B cell (primary cell): Measurements from ENCODE around the gene HSBP1L1.

ENCODE experiments used
- EZH2 ChIP-seq: IDR thresholded peaks from 2 replicates; pipeline ENCODE4 v1.6.1; 2012; ENCODE audit warnings: borderline replicate concordance, low read depth, mild to moderate bottlenecking, moderate library complexity, low read length; ENCODE audit not compliant: insufficient read depth, poor library complexity, severe bottlenecking
- TF ChIP-seq, protein P1 (sequence below): fragments of 200-600 bp; IDR thresholded peaks from one replicate; pipeline ENCODE4 v1.8.0; 2022; ENCODE audit warnings: antibody characterized with exemption, mild to moderate bottlenecking

DNA sequence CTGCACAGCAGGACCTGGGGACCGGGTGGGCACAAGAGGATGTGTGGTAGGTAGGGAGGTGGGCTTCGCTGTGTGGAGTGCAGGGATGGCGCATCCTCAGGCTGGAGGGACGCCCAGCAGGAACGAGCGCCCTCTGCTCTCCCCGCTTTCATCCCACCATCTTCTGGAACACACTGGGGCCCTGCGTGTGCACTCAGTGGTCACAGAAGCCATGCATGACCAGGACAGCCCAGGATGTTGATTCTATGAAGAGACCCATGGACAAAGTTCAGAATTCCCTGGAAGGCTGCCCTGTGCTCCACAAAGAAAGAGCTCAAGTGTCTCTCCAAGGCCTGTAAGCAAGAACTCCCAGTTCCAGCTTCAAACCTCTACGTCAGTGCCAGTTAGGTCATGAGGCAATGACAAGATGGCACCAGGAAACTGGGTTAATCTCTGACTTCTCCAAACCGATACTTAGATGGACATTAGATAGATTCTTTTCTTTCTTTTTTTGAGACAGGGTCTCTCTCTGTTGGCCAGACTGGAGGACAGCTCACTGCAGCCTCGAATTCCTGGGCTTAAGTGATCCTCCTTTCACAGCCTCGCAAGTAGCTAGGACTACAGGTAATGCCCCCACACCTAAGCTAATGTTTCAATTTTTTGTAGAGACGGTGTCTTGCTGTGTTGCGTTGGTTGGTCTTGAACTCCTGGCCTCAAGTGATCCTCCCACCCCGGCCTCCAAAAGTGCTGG is 16.4 kb upstream of the HSBP1L1 start:
- TF ChIP-seq, protein P1, sequence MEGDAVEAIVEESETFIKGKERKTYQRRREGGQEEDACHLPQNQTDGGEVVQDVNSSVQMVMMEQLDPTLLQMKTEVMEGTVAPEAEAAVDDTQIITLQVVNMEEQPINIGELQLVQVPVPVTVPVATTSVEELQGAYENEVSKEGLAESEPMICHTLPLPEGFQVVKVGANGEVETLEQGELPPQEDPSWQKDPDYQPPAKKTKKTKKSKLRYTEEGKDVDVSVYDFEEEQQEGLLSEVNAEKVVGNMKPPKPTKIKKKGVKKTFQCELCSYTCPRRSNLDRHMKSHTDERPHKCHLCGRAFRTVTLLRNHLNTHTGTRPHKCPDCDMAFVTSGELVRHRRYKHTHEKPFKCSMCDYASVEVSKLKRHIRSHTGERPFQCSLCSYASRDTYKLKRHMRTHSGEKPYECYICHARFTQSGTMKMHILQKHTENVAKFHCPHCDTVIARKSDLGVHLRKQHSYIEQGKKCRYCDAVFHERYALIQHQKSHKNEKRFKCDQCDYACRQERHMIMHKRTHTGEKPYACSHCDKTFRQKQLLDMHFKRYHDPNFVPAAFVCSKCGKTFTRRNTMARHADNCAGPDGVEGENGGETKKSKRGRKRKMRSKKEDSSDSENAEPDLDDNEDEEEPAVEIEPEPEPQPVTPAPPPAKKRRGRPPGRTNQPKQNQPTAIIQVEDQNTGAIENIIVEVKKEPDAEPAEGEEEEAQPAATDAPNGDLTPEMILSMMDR: no peak
- TF ChIP-seq EZH2: no peak
